ENCODE data around the gene CHORDC1.
"Not testable (repeated sequence)": the region's sequence is repeated elsewhere in the genome, so short reads cannot be mapped to it uniquely, and the experiment has no call there.

CHORDC1 gene

DNA sequence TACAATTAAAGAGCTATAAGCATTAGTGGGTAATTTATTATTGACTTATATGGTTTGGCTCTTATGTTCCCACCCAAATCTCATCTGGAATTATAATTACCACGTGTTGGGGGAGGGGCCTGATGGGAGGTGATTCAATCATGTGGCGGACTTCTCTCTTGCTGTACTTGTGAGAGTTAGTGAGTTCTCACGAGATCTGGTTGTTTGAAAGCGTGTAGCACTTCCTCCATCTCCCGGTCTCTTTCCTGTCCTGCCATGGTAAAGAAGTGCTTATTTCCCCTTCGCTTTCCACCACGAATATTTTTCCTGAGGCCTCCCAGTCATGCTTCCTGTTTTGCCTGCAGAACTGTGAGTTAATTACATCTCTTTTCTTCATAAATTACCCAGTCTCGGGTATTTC, 28.1 kb upstream of the CHORDC1 start:
- TF ChIP-seq, protein P1, sequence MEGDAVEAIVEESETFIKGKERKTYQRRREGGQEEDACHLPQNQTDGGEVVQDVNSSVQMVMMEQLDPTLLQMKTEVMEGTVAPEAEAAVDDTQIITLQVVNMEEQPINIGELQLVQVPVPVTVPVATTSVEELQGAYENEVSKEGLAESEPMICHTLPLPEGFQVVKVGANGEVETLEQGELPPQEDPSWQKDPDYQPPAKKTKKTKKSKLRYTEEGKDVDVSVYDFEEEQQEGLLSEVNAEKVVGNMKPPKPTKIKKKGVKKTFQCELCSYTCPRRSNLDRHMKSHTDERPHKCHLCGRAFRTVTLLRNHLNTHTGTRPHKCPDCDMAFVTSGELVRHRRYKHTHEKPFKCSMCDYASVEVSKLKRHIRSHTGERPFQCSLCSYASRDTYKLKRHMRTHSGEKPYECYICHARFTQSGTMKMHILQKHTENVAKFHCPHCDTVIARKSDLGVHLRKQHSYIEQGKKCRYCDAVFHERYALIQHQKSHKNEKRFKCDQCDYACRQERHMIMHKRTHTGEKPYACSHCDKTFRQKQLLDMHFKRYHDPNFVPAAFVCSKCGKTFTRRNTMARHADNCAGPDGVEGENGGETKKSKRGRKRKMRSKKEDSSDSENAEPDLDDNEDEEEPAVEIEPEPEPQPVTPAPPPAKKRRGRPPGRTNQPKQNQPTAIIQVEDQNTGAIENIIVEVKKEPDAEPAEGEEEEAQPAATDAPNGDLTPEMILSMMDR (conservative IDR thresholded peaks at IDR 0.05; ENCODE audit: low read depth, low read length): no peak
- DNase-seq (ENCODE audit: low read depth): no peak
- no peak overlapping the region for H3K4me3 ChIP-seq (ENCODE audit: low read depth, low read length)

DNA sequence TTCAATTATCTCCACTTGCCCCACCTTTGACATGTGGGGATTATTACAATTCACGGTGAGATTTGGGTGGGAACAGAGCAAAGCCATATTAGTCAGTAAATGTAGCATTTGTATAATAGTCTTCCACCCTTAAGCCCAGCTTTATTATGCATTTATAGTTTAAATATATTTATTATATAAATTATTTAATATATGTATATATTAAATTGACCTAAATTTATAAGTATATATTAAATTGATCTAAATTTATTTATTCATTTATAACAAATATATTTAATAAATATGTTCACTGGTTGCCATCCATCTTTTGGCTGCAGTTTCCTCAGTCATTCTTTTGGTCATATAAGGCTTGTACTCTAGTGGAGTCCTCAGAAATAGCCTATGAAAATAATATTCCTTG, 23.6 kb upstream of the CHORDC1 start:
- TF ChIP-seq, protein P1 (conservative IDR thresholded peaks at IDR 0.05; ENCODE audit: low read depth, low read length): no peak
- no peak for DNase-seq (ENCODE audit: low read depth)
- H3K4me3 ChIP-seq (ENCODE audit: low read depth, low read length): no peak overlapping the region

DNA sequence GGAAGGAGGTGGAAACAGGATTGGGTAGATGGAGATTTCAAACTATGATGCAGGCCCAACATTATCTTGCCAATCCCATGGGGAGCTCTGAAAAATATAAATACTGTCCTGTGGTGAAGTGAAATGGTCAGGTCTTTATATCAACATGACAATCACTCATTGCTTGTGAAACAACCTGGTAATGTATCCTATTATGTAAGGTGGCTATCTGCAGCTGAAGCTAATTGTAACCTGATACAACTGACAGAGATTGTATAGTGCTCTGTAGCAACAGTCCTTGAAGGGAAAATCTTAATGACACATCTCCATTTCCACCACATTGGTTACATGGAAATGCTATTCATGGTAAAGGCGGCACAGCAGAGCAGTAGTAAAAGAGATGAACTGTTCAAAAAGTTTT, 20.7 kb upstream of the CHORDC1 start:
- no peak for DNase-seq (ENCODE audit: low read depth)
- TF ChIP-seq, protein P1 (conservative IDR thresholded peaks at IDR 0.05; ENCODE audit: low read depth, low read length): no peak
- no peak overlapping the region for H3K4me3 ChIP-seq (ENCODE audit: low read depth, low read length)

DNA sequence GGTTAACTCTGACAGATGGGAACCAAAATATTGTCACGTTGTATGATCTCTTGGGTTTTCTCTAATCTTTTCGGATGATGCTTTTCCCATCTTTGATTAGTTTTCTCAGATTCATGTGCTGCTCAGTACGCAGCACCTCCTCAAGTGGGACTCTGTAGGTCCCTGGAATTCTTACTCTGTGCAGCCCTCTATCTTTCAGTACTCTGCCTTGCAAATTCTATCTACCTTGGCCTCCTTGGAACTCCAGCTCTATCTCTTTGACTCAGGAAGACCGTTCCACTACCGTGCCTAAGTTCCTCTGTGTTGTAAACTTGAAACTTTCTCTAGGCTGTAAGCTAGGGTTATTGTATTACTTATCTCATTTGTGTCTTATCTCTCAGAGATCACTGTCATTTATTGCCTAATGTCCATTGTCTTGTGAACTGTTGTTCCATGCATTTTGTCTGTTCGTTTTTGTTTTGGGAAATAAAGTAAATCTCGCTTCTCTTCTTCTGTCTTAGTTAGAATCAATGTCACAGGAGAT, 20.1 kb upstream of the CHORDC1 start:
- DNase-seq (ENCODE audit: low read depth): no peak
- H3K4me3 ChIP-seq (ENCODE audit: low read depth, low read length): no peak overlapping the region
- TF ChIP-seq, protein P1 (conservative IDR thresholded peaks at IDR 0.05; ENCODE audit: low read depth, low read length): no peak

DNA sequence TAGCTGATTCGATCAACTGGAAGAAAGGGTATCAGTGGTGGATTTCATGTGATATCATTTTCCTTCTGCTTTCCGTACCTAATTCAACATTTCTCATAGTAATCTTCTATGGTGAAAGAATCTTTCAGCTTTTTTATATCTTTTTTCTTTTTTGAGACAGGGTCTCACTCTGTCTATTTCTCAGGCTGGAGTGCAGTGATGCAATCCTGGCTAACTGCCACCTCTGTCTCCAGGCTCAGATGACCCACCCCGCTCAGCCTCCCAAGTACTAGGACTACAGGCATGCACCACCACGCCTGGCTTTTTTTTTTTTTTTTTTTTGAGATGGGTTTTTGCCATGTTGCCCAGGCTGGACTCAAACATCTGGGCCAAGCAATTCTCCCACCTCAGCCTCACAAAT, 18.6 kb upstream of the CHORDC1 start:
- TF ChIP-seq, protein P1 (conservative IDR thresholded peaks at IDR 0.05; ENCODE audit: low read depth, low read length): no peak
- H3K4me3 ChIP-seq (ENCODE audit: low read depth, low read length): no peak overlapping the region
- no peak for DNase-seq (ENCODE audit: low read depth)

DNA sequence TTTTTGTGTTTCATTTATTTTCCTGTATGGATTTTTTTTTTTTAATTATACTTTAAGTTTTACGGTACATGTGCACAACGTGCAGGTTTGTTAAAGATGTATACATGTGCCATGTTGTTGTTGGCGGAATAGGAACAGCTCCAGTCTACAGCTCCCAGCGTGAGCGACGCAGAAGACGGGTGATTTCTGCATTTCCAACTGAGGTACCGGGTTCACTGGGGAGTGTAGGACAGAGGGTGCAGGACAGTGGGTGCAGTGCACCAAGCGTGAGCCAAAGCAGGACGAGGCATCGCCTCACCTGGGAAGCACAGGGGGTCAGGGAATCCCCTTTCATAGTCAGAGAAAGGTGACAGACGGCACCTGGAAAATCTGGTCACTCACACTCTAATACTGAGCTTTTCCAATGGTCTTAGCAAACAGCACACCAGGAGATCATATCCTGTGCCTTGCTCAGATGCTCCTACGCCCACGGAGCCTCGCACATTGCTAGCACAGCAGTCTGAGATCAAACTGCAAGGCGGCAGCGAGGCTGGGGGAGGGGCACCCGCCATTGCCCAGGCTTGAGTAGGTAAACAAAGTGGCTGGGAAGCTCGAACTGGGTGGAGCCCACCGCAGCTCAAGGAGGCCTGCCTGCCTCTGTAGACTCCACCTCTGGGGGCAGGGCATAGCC, 17.3 kb upstream of the CHORDC1 start:
- not testable (repeated sequence) for H3K4me3 ChIP-seq (ENCODE audit: low read depth, low read length)
- peak; percentile 22 for DNase-seq (ENCODE audit: low read depth)

DNA sequence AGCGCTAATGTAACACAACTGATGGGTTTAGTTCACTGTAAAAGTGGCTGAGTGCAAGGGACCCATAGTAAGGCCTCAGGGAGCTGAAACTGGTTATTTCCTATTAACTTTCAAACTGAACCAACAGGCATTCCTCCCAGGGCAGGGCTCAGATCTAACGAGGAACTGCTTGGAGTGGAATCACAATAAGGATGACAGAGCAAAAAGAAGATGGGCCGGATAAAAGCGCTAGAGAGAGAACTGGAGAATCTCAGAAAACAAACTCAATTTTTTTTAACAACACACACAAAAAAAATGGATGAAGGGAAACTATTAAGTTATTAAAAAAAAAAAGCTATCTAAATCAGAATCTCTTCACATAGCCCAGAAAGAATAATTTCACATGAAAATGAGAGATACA, 14.2 kb upstream of the CHORDC1 start:
- TF ChIP-seq, protein P1 (conservative IDR thresholded peaks at IDR 0.05; ENCODE audit: low read depth, low read length): no peak
- no peak for DNase-seq (ENCODE audit: low read depth)
- no peak overlapping the region for H3K4me3 ChIP-seq (ENCODE audit: low read depth, low read length)

All from choroid plexus epithelial cell (primary cell).